Lower leg skin (tissue), 3 donors: Measurements from ENCODE around the gene VAV2.

Experiments
- POLR2A ChIP-seq, 2 donors: fragments of 450-650 bp; IDR thresholded peaks; one replicate each; pipeline ENCODE4 v1.6.1; 2016 to 2017; ENCODE audit warnings: antibody characterized with exemption in 2 of 2, mild to moderate bottlenecking in 1 of 2, moderate library complexity in 1 of 2
- TF ChIP-seq, protein P1 (sequence below), 3 donors: fragments of 450-650 bp; IDR thresholded peaks; one replicate each; pipeline ENCODE4 v1.5.1; 2016; ENCODE audit warnings: antibody characterized with exemption in 3 of 3, mild to moderate bottlenecking in 3 of 3, moderate library complexity in 2 of 3

DNA sequence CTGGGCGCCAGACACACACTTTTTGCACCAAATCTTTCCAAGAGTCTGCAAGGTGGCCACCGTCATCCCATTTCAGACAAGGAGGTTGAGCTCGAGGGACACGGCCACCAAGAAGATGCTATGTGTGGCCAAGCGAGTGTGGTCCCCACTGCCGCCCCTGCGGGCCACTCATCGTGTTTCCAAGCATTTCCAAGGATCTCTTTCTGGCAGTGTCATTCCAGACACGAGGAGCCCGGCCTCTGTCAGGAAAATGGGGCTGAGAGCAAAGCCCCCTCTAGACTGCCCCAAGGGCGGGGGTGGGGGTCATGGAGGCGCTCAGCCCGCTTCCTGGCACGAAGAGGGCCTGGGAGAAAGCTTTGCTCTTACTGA, 10.6 kb downstream of the VAV2 start:
- TF ChIP-seq, protein P1, sequence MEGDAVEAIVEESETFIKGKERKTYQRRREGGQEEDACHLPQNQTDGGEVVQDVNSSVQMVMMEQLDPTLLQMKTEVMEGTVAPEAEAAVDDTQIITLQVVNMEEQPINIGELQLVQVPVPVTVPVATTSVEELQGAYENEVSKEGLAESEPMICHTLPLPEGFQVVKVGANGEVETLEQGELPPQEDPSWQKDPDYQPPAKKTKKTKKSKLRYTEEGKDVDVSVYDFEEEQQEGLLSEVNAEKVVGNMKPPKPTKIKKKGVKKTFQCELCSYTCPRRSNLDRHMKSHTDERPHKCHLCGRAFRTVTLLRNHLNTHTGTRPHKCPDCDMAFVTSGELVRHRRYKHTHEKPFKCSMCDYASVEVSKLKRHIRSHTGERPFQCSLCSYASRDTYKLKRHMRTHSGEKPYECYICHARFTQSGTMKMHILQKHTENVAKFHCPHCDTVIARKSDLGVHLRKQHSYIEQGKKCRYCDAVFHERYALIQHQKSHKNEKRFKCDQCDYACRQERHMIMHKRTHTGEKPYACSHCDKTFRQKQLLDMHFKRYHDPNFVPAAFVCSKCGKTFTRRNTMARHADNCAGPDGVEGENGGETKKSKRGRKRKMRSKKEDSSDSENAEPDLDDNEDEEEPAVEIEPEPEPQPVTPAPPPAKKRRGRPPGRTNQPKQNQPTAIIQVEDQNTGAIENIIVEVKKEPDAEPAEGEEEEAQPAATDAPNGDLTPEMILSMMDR (IDR thresholded peaks at IDR 0.05): no peak
- no peak for TF ChIP-seq POLR2A (IDR thresholded peaks at IDR 0.05)
